H1 (cell line): ENCODE data around the gene SASS6.

Source experiments
- ASH2L ChIP-seq: fragments of 200-600, 300-600 bp; sonication (generic); IDR thresholded peaks from one replicate; pipeline ENCODE4 v1.7.1; 2017; ENCODE audit warnings: low read length
- EZH2 ChIP-seq: fragments of 200-600 bp; sonication (generic); IDR thresholded peaks from 2 replicates; pipeline ENCODE4 v1.7.1; 2012; ENCODE audit warnings: low read depth, mild to moderate bottlenecking, moderate library complexity, low read length, inconsistent platforms; ENCODE audit not compliant: severe bottlenecking
- FOSL1 ChIP-seq: IDR thresholded peaks from 2 replicates; pipeline ENCODE4 v1.6.1; 2011; ENCODE audit warnings: mild to moderate bottlenecking, low read depth, low read length, moderate library complexity; ENCODE audit not compliant: insufficient read depth
- KDM1A ChIP-seq: fragments of 200-600, 300-600 bp; sonication (generic); IDR thresholded peaks from 2 replicates; pipeline ENCODE4 v1.7.1; 2016; ENCODE audit warnings: mild to moderate bottlenecking, low read length, borderline replicate concordance
- POLR2A ChIP-seq, 2 experiments: IDR thresholded peaks; 1 replicate in 1 of 2; 2 replicates in 1 of 2; pipeline ENCODE4 v1.6.1; 2011; ENCODE audit warnings: low read depth in 2 of 2, low read length in 2 of 2, mild to moderate bottlenecking in 2 of 2; ENCODE audit errors: control extremely low read depth in 1 of 2
- POLR2AphosphoS5 ChIP-seq: IDR thresholded peaks from 2 replicates; pipeline ENCODE4 v1.6.1; 2011; ENCODE audit warnings: low read depth, low read length
- SP1 ChIP-seq: IDR thresholded peaks from 2 replicates; pipeline ENCODE4 v1.6.1; 2011; ENCODE audit warnings: low read depth, low read length
- SP2 ChIP-seq: IDR thresholded peaks from 2 replicates; pipeline ENCODE4 v1.6.1; 2012; ENCODE audit warnings: mild to moderate bottlenecking, low read length, inconsistent platforms
- TBP ChIP-seq: IDR thresholded peaks from 2 replicates; pipeline ENCODE4 v1.6.1; 2011; ENCODE audit warnings: low read depth, low read length, improper control_type of control experiment
- TEAD4 ChIP-seq: IDR thresholded peaks from 2 replicates; pipeline ENCODE4 v1.6.1; 2012; ENCODE audit warnings: low read depth, low read length, inconsistent platforms, mixed read lengths
- ZNF274 ChIP-seq: IDR thresholded peaks from 2 replicates; pipeline ENCODE4 v1.7.0; 2012; ENCODE audit warnings: low read length, borderline replicate concordance; ENCODE audit errors: extremely low read depth

DNA sequence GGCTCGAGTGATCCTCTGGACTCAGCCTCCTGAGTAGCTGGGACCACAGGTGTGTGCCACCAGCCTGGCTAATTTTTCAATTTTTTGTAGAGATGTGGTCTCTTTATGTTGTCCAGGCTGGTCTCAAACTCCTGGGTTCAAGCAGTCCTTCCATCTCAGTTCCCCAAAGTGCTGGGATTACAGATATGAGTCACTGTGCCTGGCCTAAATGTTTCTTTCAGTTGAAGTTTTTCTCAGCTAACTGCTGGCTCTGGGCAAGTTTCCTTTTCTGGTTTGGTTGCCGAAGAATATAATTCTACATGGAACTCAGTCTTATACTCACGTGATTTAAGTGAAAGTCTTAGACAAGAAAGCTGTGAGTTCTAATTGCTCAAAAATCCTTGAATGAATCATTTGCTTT lies 57.0 kb downstream of the SASS6 start:
- no peak for TF ChIP-seq POLR2AphosphoS5
- no peak for TF ChIP-seq EZH2
- TF ChIP-seq FOSL1, result no peak
- no peak for TF ChIP-seq ZNF274
- no peak for TF ChIP-seq POLR2A (IDR thresholded peaks at IDR 0.05; ENCODE audit: control extremely low read depth in 1 of 2, low read depth in 2 of 2, low read length in 2 of 2)
- no peak for TF ChIP-seq SP2
- no peak for TF ChIP-seq ASH2L
- TF ChIP-seq KDM1A, result no peak
- TF ChIP-seq TEAD4, result no peak
- TF ChIP-seq TBP, result no peak
- no peak for TF ChIP-seq SP1
